Astrocyte of the spinal cord (primary cell): Measurements from ENCODE around the gene ZIM2.

Experiments
- DNase-seq: peaks from one replicate; pipeline ENCODE4 v3.0.0; 2011; ENCODE audit warnings: low read depth, low spot score
- H3K4me3 ChIP-seq: 2 replicates; pipeline ENCODE4 v1.5.1; 2011; ENCODE audit warnings: low read depth, mild to moderate bottlenecking, low read length, moderate library complexity
- CTCF ChIP-seq: IDR thresholded peaks from 2 replicates; pipeline ENCODE4 v1.5.1; 2012; ENCODE audit warnings: low read depth, mild to moderate bottlenecking, low read length, inconsistent platforms
- in situ Hi-C: cut with HindIII; loops from 2 replicates; pipeline ENCODE4 v1.10.0; 2017; ENCODE audit warnings: low sequenced_read_pairs

The ZIM2 gene

GRCh38 chr19:56823417-56823816 is 17.1 kb downstream of the ZIM2 start:
- no peak overlapping the region for H3K4me3 ChIP-seq
- TF ChIP-seq CTCF: no peak
- in situ Hi-C loops: no loop called here
- no peak for DNase-seq

- DNase-seq: no peak
- no peak overlapping the region for H3K4me3 ChIP-seq
Measured at GRCh38 chr19:56822755-56823154, 17.8 kb downstream of the ZIM2 start.

GRCh38 chr19:56821675-56822074 is 18.9 kb downstream of the ZIM2 start:
- TF ChIP-seq CTCF: no peak
- no peak for DNase-seq
- H3K4me3 ChIP-seq: no peak overlapping the region
- in situ Hi-C loops: no loop called here

More at GRCh38 chr19:56822755-56823154, 17.8 kb downstream of the ZIM2 start:
- in situ Hi-C loops: no loop called here
- no peak for TF ChIP-seq CTCF

- H3K4me3 ChIP-seq: no peak overlapping the region
- in situ Hi-C loops: no loop called here
- no peak for TF ChIP-seq CTCF
- DNase-seq: no peak
Measured at GRCh38 chr19:56821209-56821608, 19.3 kb downstream of the ZIM2 start.

GRCh38 chr19:56819166-56819565 is 21.4 kb downstream of the ZIM2 start:
- in situ Hi-C loops: no loop called here
- no peak for TF ChIP-seq CTCF
- DNase-seq: no peak
- H3K4me3 ChIP-seq: no peak overlapping the region

- in situ Hi-C loops: no loop called here
Measured at GRCh38 chr19:56814656-56815055, 25.9 kb downstream of the ZIM2 start.

More at GRCh38 chr19:56814656-56815055, 25.9 kb downstream of the ZIM2 start:
- TF ChIP-seq CTCF: no peak
- H3K4me3 ChIP-seq: no peak overlapping the region
- DNase-seq: no peak
